HepG2 (cell line): ENCODE results near the gene CD4. TPM values are rescaled to one million over a fixed set of nuclear protein-coding genes. Genes with fewer than 3 reads are reported as not detected.

Experiments used
- ATAC-seq: fragments of 200-7000 bp; cut with Tn5 transposase; 3 replicates; pipeline ENCODE4 v1.9.1; 2020; ENCODE audit warnings: mild to moderate bottlenecking, moderate library complexity
- BruUV-seq: library from RNA; stranded (reverse); fragments of 400-500 nt; replicated peaks from 2 replicates; lab custom pipeline; 2021; lab: Mats Ljungman, UMichigan
- CTCF ChIA-PET: fragments of 300-600 bp; formaldehyde crosslinking; extraction: SDS; loops from one replicate; lab custom pipeline; 2021; ENCODE audit warnings: low total read pairs, inconsistent platforms, low intra/inter-chr PET ratio; lab: Yijun Ruan, JAX
- POLR2A ChIA-PET: fragments of 350-600 bp; sonication (Branson Sonifier 250); formaldehyde crosslinking; loops from one replicate; lab custom pipeline; 2020; ENCODE audit warnings: antibody characterized with exemption, inconsistent platforms; lab: Yijun Ruan, JAX
- DNase-seq: peaks from one replicate; pipeline ENCODE4 v3.0.0-alpha.2; 2015; ENCODE audit warnings: low spot score
- FAIRE-seq: peaks from 3 replicates; lab custom pipeline; 2011; peaks lifted over from hg19 to GRCh38; lab: Jason Lieb, UNC
- H2AFZ ChIP-seq: one replicate; pipeline ENCODE4 v1.6.1; 2011; ENCODE audit warnings: low read length, inconsistent platforms
- H3K27ac ChIP-seq: fragments of 300-600 bp; 3 replicates; pipeline ENCODE4 v1.8.0; 2011; ENCODE audit warnings: mixed run types, mild to moderate bottlenecking, mixed read lengths, low read length, inconsistent platforms; ENCODE audit not compliant: insufficient read depth; ENCODE audit errors: extremely low read length
- H3K27me3 ChIP-seq, 2 experiments: fragments of 200-600 bp in 1 of 2; 2 replicates in 1 of 2; 3 replicates in 1 of 2; pipeline versions ENCODE4 v1.6.0 to v1.8.0; 2011; ENCODE audit warnings: low read length in 2 of 2, mild to moderate bottlenecking in 2 of 2, moderate library complexity in 2 of 2, inconsistent platforms in 1 of 2; ENCODE audit not compliant: insufficient read depth in 2 of 2, control insufficient read depth in 1 of 2
- H3K36me3 ChIP-seq, 2 experiments: fragments of 200-600 bp in 1 of 2; replicated peaks in 1 of 2; 2 replicates in 1 of 2; 3 replicates in 1 of 2; pipeline versions ENCODE4 v1.5.1 to v1.8.0; 2011; ENCODE audit warnings: low read length in 2 of 2, inconsistent platforms in 1 of 2; ENCODE audit not compliant: insufficient read depth in 2 of 2, control insufficient read depth in 1 of 2
- H3K4me1 ChIP-seq: 2 replicates; pipeline ENCODE4 v1.5.1; 2012; ENCODE audit warnings: low read length, inconsistent platforms; ENCODE audit not compliant: insufficient read depth
- H3K4me2 ChIP-seq: 2 replicates; pipeline ENCODE4 v1.6.0; 2011; ENCODE audit warnings: low read depth, low read length, inconsistent platforms
- H3K4me3 ChIP-seq, 3 experiments: fragments of 200-600 bp in 1 of 3; sonication (generic), shearing (Covaris generic) in 1 of 3; replicated peaks in 1 of 3; 2 replicates each; pipeline ENCODE4 v1.5.1; 2011 to 2016; ENCODE audit warnings: low read length in 3 of 3, inconsistent platforms in 2 of 3, low read depth in 2 of 3, mild to moderate bottlenecking in 2 of 3, control low read depth in 1 of 3, mixed read lengths in 1 of 3; ENCODE audit not compliant: insufficient read depth in 1 of 3
- H3K79me2 ChIP-seq: one replicate; pipeline ENCODE4 v1.6.1; 2011; ENCODE audit warnings: low read length, inconsistent platforms; ENCODE audit not compliant: insufficient read depth
- H3K9ac ChIP-seq: 2 replicates; pipeline ENCODE4 v1.6.0; 2011; ENCODE audit warnings: mild to moderate bottlenecking, low read depth, low read length, inconsistent platforms; ENCODE audit not compliant: insufficient read depth
- H3K9me3 ChIP-seq: 2 replicates; pipeline ENCODE4 v1.5.1; 2012; ENCODE audit warnings: mild to moderate bottlenecking, low read length
- H4K20me1 ChIP-seq: 2 replicates; pipeline ENCODE4 v1.6.0; 2011; ENCODE audit warnings: inconsistent platforms, mild to moderate bottlenecking, low read length, moderate library complexity; ENCODE audit not compliant: insufficient read depth
- ARNT2 ChIP-seq: sonication (generic); formaldehyde crosslinking; IDR thresholded peaks from 2 replicates; pipeline ENCODE4 v1.8.0; 2022; ENCODE audit warnings: mild to moderate bottlenecking, low read depth, missing genetic modification reagents, moderate library complexity
- CSRNP1 ChIP-seq: sonication (generic); formaldehyde crosslinking; IDR thresholded peaks from 2 replicates; pipeline ENCODE4 v1.8.1; 2023; ENCODE audit warnings: mild to moderate bottlenecking, missing genetic modification reagents
- FIP1L1 ChIP-seq: fragments of 200-400 bp; formaldehyde crosslinking; IDR thresholded peaks from 2 replicates; pipeline ENCODE4 v1.6.1; 2018; ENCODE audit warnings: low read depth, mild to moderate bottlenecking, low read length, moderate library complexity, borderline replicate concordance; ENCODE audit not compliant: insufficient read depth
- HDAC2 ChIP-seq: sonication (generic); formaldehyde crosslinking; IDR thresholded peaks from 2 replicates; pipeline ENCODE4 v1.4.0; 2020; ENCODE audit warnings: missing genetic modification reagents
- KDM5A ChIP-seq: fragments of 200-600 bp; sonication (generic); IDR thresholded peaks from 2 replicates; pipeline ENCODE4 v1.7.0; 2018; ENCODE audit warnings: antibody characterized with exemption, mild to moderate bottlenecking, low read length, borderline replicate concordance
- MAFK ChIP-seq, 2 experiments: IDR thresholded peaks in 1 of 2; conservative IDR thresholded peaks in 1 of 2; 2 replicates each; pipeline ENCODE4 v1.6.1; 2011; ENCODE audit warnings: improper control_type of control experiment in 2 of 2, low read length in 2 of 2
- PTBP1 ChIP-seq: fragments of 200-400 bp; formaldehyde crosslinking; IDR thresholded peaks from 2 replicates; pipeline ENCODE4 v1.6.1; 2018; ENCODE audit warnings: low read length, low read depth; ENCODE audit not compliant: poor library complexity, severe bottlenecking
- REL ChIP-seq: sonication (generic); formaldehyde crosslinking; conservative IDR thresholded peaks from 2 replicates; pipeline ENCODE4 v1.8.0; 2022; ENCODE audit warnings: mild to moderate bottlenecking, missing genetic modification reagents, moderate library complexity
- RXRA ChIP-seq: sonication (generic); formaldehyde crosslinking; IDR thresholded peaks from 2 replicates; pipeline ENCODE4 v1.5.1; 2020; ENCODE audit warnings: missing genetic modification reagents
- SMAD9 ChIP-seq: sonication (generic); formaldehyde crosslinking; IDR thresholded peaks from 2 replicates; pipeline ENCODE4 v1.5.1; 2020; ENCODE audit warnings: mild to moderate bottlenecking, missing genetic modification reagents
- SP2 ChIP-seq: sonication (generic); formaldehyde crosslinking; IDR thresholded peaks from 2 replicates; pipeline ENCODE4 v1.5.1; 2020; ENCODE audit warnings: mild to moderate bottlenecking, missing genetic modification reagents
- ZBTB34 ChIP-seq: sonication (generic); formaldehyde crosslinking; IDR thresholded peaks from 2 replicates; pipeline ENCODE4 v1.8.0; 2022; ENCODE audit warnings: mild to moderate bottlenecking, missing genetic modification reagents
- ZNF225 ChIP-seq: sonication (generic); formaldehyde crosslinking; IDR thresholded peaks from 2 replicates; pipeline ENCODE4 v1.4.0; 2020; ENCODE audit warnings: mild to moderate bottlenecking, missing genetic modification reagents
- ZNF331 ChIP-seq: sonication (generic); formaldehyde crosslinking; IDR thresholded peaks from 2 replicates; pipeline ENCODE4 v1.4.0; 2020; ENCODE audit warnings: missing genetic modification reagents
- ZNF670 ChIP-seq: sonication (generic); formaldehyde crosslinking; IDR thresholded peaks from 2 replicates; pipeline ENCODE4 v1.8.0; 2022; ENCODE audit warnings: mild to moderate bottlenecking, missing genetic modification reagents, borderline replicate concordance
- WGBS: methylation state at CpG from one replicate; pipeline ENCODE4 v1.1.6; 2017; ENCODE audit warnings: low lambda C conversion rate; 5-methylcytosine and 5-hydroxymethylcytosine counted together
- in situ Hi-C: cut with HindIII; loops from 2 replicates; pipeline ENCODE4 v1.10.0; 2017; ENCODE audit warnings: low pct_unique_long_range_greater_than_20kb; ENCODE audit not compliant: extremely low pct_ligation_motif_present
- intact Hi-C: fragments of 100-400 bp; cut with micrococcal nuclease; formaldehyde crosslinking; loops from one replicate; pipeline ENCODE4 v1.10.0; 2022; ENCODE audit not compliant: unreplicated experiment
- polyA plus RNA-seq, 8 experiments: library from polyadenylated mRNA; depleted of rRNA in 3 of 8; stranded (reverse) in 7 of 8; unstranded in 1 of 8; fragments of >200 nt; fragmentation: Illumina TruSeq in 4 of 8; extraction: Trizol in 4 of 8; gene quantifications; 2 replicates each; pipeline versions ENCODE4 v1.2.1 to v1.2.3, GENCODE V29; 2011 to 2016; ENCODE audit warnings: low read depth in 4 of 8, missing spikeins in 1 of 8, mixed read lengths in 1 of 8; ENCODE audit not compliant: insufficient read depth in 1 of 8
- total RNA-seq, 5 experiments: library from RNA; depleted of rRNA; stranded (reverse); fragments of >200 nt; fragmentation: Illumina TruSeq; extraction: Trizol; gene quantifications; 2 replicates each; pipeline ENCODE4 v1.2.3, GENCODE V29; 2016; ENCODE audit warnings: low read depth in 1 of 5
- TF ChIP-seq, protein P1 (sequence below): IDR thresholded peaks from 2 replicates; pipeline ENCODE4 v1.6.1; 2016; ENCODE audit warnings: missing compliant biosample characterization, missing genetic modification reagents, borderline replicate concordance

The CD4 gene
- total and polyA plus RNA-seq, 2 of the 13 experiments (the other 11 are each of a cell fraction or from before 2014, with no cell fraction given), result 0.07 to 0.95 TPM

DNA sequence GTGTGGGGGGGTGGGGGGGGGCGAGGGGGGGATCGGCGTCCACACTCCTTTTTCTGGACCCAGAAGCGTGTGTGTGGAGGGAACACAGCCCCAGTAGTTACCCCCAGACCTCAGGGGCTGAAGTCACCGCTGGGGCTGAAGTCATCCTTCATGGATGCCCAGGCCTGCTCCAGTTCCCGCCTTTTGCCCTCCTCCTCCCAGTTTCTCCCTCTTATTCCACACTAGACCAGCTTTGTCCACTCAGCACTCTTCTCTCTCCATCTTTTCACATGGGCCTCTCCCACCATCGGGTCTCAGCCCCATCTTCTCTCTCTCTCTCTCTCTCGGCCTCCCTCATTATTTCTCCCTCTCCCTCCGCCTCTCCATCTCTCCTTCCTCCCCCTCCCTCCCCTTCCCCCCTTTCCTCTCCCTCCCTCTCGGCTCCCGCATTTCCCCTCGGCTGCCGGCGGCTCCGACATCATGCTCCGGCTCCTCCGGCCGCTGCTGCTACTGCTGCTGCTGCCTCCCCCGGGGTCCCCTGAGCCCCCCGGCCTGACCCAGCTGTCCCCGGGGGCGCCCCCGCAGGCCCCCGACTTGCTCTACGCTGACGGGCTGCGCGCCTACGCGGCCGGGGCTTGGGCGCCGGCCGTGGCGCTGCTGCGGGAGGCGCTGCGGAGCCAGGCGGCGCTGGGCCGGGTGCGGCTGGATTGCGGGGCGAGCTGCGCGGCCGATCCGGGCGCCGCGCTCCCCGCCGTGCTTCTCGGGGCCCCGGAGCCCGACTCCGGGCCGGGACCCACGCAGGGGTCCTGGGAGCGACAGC is 38.9 kb downstream of the CD4 start, which contains the start of gene P3H3 (continued):
- no peak for TF ChIP-seq SP2 (CRISPR knock-in tag)
- TF ChIP-seq MAFK (conservative IDR thresholded peaks at IDR 0.05 in 1 of 2, IDR thresholded peaks at IDR 0.05 in 1 of 2; ENCODE audit: low read length in 2 of 2), result peak; percentile 61 to 62; a peak in 3 of 4 replicates
- TF ChIP-seq ARNT2 (CRISPR knock-in tag), result no peak
- TF ChIP-seq PTBP1, result no peak
- no peak for TF ChIP-seq SMAD9 (CRISPR knock-in tag)
- TF ChIP-seq, protein P1, sequence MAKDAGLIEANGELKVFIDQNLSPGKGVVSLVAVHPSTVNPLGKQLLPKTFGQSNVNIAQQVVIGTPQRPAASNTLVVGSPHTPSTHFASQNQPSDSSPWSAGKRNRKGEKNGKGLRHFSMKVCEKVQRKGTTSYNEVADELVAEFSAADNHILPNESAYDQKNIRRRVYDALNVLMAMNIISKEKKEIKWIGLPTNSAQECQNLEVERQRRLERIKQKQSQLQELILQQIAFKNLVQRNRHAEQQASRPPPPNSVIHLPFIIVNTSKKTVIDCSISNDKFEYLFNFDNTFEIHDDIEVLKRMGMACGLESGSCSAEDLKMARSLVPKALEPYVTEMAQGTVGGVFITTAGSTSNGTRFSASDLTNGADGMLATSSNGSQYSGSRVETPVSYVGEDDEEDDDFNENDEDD (CRISPR knock-in tag), result peak; percentile 56; the same call in 1 of the 2 replicates
- peak; percentile 16; the same call in 1 of the 2 replicates for TF ChIP-seq KDM5A

DNA sequence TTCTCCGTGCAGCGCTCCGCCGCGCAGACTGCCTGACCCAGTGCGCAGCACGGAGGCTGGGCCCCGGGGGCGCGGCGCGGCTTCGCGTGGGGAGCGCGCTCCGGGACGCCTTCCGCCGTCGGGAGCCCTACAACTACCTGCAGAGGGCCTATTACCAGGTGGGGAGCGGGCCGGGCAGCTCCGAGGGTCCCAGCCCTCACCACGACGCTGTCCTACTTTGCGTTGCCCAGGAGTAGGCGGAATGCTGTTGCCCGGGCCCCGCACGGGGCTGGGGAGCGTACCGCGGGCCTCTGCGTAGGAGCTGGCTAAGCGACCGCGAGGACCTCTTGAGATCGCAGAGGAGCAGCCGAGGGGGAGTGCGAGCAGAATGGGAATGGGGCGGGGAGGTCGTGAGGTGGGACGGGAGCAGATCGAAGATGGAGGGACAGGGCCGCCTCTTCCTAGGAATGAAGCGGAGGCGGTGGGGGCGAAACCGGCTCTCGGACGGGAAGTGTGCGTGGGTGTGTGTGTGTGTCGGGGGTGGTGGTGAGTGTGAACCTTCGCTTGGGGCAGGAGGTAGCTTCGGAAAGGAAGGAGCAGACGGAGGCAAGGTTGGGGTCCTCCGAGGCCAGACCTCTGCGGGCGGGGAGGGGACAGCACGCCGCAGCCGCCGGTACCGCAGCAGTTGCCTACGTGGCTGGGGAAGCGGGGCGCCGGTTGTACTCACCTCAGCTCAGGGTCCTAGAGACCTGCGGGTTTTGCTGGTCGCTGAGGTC is 39.6 kb downstream of the CD4 start:
- intact Hi-C loops, result loop anchor here (1.0 to 10.0 kb wide), 2 partner anchors 94 to 214 kb away; no protein-coding TSS in a partner anchor
- CTCF ChIA-PET, result no interaction called here
- no peaks in the 10 kb centered on the region for H3K27me3 ChIP-seq
- H3K4me1 ChIP-seq, result peaks cover 24% of the 10 kb centered on the region
- peak overlapping the region; percentile 97 for H3K9ac ChIP-seq
- ATAC-seq (peak; percentile 69), FAIRE-seq (no peak), DNase-seq (no peak)
- no peak overlapping the region for H2AFZ ChIP-seq
- peak overlapping the region; percentile 85 for H3K4me2 ChIP-seq
- H4K20me1 ChIP-seq, result no peaks in the 10 kb centered on the region
- H3K27ac ChIP-seq, result peak overlapping the region; percentile 86
- POLR2A ChIA-PET, result interaction anchor here (1.3 to 4.7 kb wide), 7 partner anchors 23 to 215 kb away, joined by 3 to 20 read pairs (median 8); partner anchors contain the start of genes CDCA3, COPS7A, MLF2 and PTMS
- no peaks in the 10 kb centered on the region for H3K9me3 ChIP-seq
- H3K4me3 ChIP-seq, result peak overlapping the region; percentile 82 to 100 (median 86)
- BruUV-seq, result TSS peak; percentile 78
- in situ Hi-C loops, result loop anchor here (5.0 kb wide), 1 partner anchor 77 kb away; the partner anchor contains the start of gene MLF2
- WGBS, result 1% methylated on average over 32 of the region's 71 CpGs
- H3K79me2 ChIP-seq, result peaks cover 16% of the 10 kb centered on the region
- peaks cover 13 to 21% of the 10 kb centered on the region in 2 experiments; a peak in 4 of 5 replicates for H3K36me3 ChIP-seq
- TF ChIP-seq ZNF331 (no peak), RXRA (CRISPR knock-in tag) (0 out of 2 replicates have a peak, but pooled peaks have one; percentile 20), FIP1L1 (no peak), CSRNP1 (CRISPR knock-in tag) (peak; percentile 62; the same call in 1 of the 2 replicates), REL (CRISPR knock-in tag) (no peak), HDAC2 (CRISPR knock-in tag) (no peak), ZBTB34 (CRISPR knock-in tag) (peak; percentile 25; the same call in 1 of the 2 replicates), ZNF225 (CRISPR knock-in tag) (no peak; the same call in 1 of the 2 replicates), ZNF670 (CRISPR knock-in tag) (peak; percentile 84)
